ENCODE measurements around the gene SLC25A6.
A peak's percentile ranks its signal among the peaks of the same experiment; 100 is the strongest.
"Not testable (repeated sequence)": the region's sequence is repeated elsewhere in the genome, so short reads cannot be mapped to it uniquely, and the experiment has no call there.

Gene SLC25A6

DNA sequence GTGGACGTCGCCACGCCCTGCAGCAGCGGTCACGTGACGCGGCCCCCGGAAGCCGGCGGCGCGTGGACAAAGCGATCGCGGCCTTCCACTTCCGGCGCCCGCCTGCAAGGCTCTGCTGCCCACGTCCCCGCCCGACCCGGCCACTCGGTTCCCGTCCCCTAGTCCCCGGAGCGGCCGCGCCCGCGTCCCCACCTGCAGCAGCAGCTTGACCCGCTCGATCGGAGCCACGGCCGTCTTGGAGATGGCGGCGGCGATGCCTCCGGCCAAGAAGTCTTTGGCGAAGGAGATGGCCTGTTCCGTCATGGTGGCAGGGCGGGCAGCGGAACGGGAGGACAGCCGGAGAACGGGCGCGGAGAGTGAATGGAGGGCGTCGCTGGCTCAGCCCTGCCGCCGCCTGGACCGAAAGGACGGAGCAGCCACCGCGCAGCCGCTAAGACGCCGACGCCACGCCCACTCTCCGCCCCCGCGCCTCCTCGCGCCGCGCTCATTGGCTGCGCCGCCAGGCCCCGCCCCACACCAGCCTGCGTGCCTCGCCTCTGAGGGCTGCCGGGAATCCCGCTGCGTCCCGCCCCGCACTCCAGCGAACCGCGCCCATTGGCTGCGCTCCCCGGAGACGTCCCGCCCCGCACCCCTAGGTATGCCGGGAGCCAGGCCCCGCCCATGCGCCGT is at the start of gene SLC25A6:
SLC25A6 (minus strand) TSS at position 407 of the 669 bp plus-strand sequence; CDS start at position 303, 104 bp downstream.
- peak; percentile 98 for DNase-seq (ENCODE audit: low spot score)

DNA sequence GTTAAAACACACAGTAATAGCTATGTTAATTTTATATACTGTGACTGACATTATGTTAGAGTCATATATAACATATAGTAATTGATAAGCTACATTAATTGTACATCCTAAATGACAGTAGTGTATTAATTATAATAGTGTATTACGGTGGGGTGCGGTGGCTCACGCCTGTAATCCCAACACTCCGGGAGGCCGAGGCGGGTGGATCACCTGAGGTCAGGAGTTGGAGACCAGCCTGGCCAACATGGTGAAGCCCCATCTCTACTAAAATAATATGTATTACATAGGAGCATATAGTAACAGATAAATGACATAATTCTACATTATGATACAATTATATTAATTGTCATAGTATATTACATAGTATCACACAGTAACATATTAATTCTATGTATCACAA is 48.6 kb upstream of the SLC25A6 start:
- no peak for DNase-seq (ENCODE audit: low spot score)

DNA sequence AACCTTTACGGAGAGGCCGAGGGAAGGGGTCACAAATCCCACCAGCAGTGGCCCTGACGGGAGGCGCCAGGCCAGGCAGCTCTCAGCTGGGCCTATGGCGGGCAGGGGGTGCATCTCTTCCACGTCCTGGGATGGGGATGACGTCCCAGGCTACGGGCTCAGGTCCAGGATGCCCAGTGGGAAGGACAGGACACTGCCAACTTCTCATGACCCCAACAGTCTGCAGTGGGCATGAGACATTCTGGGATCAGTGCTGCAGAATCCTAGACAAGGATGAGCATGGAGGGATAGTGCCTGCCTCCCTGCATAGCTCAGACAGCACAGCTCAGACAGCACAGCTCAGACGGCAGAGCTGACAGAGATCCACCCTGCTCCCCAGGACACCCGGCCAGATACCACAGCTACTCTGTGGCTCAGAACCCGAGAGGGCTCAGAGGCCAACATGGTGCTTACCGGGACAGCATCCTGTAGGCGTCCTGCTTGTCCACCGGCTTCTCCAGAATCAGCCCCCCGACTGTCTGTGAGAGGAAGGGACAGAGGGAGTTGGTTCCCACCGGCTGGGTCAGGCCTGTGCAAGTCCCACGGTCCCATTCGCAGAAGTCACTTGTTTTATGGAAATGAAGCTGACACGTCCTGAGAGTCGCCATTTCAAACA is 43.5 kb upstream of the SLC25A6 start:
- DNase-seq (ENCODE audit: low spot score) = no peak

DNA sequence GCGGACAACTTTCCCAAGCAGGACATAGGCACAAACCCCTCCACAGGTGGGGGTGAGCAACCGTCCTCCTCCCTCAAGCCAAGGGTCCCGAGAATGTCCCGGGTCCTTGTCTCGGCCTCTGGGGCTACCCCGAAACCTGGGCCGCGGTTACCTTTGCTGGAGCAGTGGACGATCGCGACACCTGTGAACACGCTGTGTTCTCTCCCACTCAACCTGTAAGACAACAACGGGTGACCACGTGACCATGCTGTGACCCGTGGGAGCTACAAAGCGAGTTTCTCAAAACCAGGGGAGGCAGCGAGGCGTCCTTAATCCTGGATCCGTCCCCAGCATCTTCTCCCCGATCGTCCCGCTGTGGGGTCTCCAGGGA is 42.9 kb upstream of the SLC25A6 start:
- no peak for DNase-seq (ENCODE audit: low spot score)

DNA sequence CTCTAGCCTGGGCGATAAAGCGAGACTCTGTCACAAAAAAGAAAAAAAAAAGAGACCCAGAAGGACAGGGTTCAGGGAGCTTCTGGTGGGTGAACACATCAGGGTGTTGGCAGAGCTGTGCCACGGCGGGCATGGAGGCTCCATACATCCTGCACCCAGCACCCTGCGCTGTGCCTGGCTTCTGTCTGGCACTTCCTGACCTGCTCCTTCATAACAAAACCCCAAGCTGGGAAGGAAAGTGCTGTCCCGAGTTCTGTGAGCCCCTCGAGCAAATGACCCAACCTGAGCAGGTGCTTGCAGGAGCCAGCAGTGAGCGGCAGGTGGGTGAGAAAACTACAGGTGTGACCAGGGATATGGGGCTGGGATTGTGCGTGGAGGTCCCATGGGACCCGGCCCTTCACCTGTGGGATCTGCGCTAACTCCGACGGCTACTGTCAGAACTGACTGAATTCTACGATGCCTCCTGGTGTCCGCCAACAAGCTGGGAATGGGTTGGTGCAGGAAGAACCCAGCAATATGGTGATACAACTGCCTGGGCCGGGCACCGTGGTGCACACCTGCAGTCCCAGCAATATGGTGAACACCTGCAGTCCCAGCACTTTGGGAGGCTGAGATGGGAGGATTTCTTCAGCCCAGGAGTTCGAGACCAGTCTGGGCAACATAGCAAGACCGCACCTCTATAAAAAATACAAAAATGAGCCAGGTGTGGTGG is 41.9 kb upstream of the SLC25A6 start:
- no peak for DNase-seq (ENCODE audit: low spot score)

DNA sequence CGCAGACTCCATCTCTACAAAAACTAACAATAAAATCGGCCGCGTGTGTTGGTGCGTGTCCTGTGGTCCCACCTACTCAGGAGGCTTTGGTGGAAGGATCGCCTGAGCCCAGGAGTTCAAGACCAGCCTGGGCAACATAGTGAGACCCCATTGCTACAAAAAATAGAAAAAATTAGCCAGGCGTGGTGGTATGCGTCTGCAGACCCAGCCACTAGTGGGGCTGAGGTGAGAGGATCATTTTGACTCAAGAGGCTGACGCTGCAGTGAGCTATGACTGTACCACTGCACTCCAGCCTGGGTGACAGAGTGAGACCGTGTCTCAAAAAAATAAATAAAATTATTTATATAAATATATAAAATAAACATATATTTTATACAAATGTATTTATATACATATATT is 38.5 kb upstream of the SLC25A6 start:
- DNase-seq (ENCODE audit: low spot score) = no peak

DNA sequence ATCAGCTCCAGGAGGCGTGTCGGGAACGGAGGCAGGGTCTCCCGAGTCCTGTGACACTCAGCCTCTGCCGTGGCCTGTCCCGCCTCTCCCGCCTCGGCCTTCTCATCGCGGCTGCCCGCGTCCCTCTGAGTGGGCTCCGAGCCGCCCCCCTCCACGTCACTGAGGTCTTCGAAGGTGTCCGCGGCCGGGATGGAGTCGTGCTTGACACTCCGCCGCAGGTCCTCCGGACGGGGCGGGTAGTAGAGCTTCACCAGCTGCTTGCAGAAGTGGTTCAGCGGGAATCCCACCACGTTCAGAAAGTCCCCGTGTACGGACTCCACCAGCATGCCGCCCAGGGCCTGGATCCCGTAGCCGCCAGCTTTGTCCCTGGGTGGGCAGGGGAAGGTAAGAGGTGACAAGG is 35.8 kb upstream of the SLC25A6 start:
- DNase-seq (ENCODE audit: low spot score) = no peak

DNA sequence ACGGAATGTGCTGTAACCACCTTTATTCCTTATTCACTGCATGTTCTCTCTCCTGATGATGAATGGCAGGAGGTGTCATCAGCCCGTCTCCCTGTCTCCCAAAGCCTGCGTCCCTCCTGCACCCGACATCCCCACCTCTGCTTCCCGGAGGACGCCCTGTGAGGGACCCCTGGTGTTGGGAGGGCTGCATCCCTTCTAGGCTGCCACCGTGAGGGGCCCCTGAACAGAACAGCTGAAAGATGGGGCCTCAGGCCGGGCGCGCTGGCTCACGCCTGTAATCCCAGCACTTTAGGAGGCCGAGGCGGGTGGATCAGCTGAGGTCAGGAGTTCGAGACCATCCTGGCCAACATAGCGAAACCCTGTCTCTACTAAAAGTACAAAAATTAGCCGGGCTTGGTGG is 34.4 kb upstream of the SLC25A6 start:
- not testable (repeated sequence) for DNase-seq (ENCODE audit: low spot score)

DNA sequence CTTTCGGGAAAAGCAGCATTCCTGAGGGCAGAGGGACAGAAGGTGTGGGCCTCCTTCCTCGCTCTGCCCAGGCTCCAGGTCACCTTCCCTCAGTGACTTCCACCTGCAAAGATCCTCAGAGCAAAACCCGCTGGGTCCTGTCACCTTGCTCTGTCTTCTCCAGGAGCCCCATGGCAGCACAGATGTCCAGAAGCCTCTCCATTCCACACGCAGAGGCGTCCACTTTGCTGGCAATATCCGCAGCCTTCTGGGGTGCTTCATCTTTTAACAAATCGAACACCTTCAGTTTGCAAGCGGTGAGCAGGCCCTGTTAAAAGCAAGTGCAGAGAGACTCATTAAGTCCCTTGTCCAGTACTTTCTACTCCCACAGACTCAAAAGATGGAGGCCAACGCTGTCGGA is 33.5 kb upstream of the SLC25A6 start:
- DNase-seq (ENCODE audit: low spot score) = no peak

DNA sequence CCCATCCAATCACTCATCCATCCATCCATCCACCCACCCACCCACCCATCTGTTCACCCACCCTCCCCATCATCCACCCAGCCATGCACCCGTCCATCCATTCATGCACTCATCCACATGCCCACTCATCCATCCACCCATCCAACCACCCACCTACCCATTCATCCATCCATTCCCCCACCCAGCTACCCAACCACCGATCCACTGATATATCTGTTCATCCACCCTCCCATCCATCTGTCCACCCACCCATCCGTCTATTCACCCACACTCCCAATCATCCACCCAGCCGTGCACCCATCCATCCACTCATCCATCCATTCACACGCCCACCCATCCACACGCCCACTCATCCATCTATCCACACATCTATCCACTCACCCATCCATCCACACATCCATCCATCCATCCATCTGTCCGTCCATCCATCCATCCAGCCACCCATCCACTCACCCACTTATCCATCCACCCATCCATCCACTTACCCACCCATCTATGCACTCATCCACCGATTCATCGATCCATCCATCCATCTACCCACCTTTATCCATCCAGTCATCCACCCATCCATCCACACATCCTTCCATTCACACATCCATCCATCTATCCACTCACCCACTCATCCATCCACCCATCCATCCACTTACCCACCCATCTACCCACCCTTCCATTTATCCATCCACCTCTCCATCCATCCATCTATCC is 32.4 kb upstream of the SLC25A6 start:
- DNase-seq (ENCODE audit: low spot score) = no peak

DNA sequence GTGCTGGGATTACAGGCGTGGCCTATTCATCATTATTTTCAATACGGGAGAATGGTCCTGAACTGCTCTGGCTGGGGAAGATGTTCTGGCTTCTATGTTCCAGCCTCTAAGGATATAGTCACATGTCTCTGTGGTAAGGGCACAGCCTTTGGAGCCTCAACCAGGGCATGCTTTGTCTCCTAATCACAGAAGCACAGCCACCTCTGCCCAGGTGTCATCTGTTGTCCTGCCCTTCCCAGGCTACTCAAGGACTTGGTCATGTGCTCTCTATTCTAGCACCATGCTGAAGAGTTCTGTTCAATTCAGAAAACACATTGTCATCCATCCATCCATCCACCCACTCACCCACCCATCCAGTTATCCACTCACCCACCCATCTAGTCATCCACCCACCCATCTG is 31.3 kb upstream of the SLC25A6 start:
- no peak for DNase-seq (ENCODE audit: low spot score)

DNA sequence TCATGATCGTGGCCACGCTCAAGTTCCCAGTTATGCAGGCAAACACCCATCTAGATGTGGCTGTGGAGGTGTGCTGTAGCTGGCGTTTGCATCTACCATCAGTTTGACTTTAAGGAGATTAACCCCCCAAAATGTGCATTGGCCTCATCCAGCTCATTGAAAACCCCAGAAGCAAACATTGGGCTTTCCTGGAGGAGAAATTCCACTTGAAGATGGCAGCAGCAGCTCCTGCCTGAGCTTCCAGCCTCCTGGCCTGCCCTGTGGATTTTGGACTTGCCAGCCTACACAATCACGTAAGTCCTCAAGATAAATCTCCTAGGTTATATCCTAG is 30.2 kb upstream of the SLC25A6 start:
- DNase-seq (ENCODE audit: low spot score) = no peak

DNA sequence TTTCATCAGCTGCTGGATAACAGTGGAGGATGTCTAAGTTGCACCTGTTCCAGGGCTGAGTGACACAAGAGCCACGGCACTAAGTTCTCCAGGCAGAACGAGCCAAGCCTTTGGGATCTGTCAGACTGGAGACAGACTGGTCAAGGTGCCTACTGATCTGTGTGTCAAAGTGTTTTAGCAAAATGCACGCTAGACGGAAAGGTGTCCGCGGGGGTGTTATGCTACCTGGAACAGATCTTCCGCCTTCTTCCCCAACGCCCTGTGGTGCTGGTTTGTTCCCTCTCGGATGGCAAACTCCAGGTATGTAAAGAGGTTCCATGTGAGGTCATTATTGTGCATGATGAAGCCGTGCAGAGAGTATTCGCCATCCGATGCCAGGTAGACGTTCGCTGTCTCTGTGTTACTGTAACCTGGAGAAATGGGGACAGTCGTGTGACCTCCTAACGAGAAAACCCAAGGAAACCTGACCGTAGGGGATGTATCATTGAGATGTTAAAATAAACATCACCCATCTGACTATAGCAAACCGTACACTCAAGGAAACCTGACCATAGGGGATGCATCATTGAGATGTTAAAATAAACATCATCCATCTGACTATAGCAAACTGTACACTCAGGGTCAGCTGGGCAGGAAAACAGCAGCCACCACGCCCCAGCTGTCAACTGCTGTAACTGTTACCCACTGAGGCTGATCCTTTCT is 29.7 kb upstream of the SLC25A6 start:
- DNase-seq (ENCODE audit: low spot score) = no peak

DNA sequence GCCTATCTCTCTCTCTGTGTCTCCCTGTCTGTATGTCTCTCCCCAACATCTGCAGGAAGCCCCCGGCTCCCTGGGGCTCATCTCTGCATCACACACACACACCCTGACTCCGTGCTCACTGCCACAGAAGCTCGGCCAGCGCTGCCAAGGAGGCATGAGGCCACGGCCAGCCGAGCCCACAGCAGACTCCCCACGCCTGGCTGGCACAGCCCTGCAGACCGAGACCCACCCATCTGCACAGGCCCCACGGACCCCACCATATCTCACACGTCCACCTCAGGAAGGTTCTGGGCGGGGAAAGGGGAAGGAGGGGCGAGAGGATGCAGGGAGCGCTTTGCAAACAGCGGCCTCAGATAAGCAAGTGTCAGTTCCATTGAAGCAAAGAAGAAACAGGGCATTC is 28.5 kb upstream of the SLC25A6 start:
- DNase-seq (ENCODE audit: low spot score) = no peak

DNA sequence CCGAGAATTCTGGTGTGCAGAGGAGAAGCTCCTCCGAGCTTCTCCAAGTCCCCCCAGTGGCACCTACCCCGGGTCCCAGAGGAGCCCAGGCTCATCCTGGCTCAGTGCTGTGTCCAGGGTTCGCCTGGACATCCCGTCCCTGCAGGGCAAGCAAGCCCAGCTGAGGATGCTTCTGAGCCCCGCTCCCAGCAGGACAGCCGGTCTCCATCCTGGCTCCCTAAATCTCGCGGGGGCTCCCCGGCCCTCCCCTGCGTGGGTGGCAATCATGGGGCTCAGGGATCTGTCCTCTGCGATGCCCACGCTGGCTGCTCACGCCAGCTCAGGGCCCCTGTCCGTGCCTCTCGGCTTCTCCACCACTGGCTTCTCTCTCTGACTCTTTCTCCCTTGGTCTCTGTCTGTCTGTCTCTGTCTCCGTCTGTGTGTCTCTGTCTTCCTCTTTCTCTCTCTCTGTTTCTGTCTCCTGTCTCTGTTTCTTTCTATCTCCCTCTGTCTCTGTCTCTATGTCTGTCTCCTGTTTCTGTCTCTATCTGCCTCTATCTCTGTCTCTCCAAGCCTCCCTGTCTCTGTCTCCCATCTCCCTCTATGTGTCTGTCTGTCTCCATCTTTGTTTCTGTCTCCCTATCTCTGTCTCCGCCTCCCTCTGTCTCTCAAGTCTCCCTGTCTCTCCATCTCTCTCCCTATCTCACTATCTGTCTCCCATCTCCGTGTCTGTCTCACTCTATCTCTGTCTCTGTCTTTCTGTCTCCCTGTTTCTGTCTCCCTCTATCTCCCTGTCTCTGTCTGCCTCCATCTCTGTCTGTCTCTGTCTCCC is 27.8 kb upstream of the SLC25A6 start:
- DNase-seq (ENCODE audit: low spot score) = no peak

DNA sequence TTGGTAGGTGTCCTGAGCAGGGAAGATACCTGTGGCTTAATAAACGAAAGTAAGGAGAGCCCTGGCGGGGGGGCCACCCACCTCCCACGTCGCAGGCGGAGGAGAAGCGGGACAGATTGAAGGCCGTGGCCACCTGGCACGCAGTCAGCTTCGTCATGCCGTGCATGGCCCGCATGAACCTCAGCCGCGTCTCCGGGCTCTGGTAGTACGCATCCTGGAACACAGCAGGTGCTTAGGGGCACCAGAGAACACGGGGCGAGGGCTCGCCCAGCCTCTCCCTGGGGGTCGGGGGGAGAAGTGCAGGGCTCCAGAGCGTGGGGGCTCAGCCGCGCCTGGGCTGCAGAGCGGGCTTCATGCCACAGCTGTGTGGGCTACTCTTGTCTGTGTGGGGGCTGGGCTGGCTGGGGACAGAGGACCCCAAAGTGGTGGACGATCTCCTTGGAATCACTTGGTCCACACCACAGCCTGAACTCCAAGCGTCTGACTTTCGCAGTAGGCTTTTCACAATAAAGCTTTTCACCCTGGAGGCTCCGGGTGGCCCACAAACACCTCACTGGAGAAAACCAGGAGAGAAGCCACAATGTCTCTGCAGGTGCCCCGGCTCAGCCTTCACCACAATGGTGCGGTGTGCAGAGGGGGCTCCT is 27.1 kb upstream of the SLC25A6 start:
- no peak for DNase-seq (ENCODE audit: low spot score)

DNA sequence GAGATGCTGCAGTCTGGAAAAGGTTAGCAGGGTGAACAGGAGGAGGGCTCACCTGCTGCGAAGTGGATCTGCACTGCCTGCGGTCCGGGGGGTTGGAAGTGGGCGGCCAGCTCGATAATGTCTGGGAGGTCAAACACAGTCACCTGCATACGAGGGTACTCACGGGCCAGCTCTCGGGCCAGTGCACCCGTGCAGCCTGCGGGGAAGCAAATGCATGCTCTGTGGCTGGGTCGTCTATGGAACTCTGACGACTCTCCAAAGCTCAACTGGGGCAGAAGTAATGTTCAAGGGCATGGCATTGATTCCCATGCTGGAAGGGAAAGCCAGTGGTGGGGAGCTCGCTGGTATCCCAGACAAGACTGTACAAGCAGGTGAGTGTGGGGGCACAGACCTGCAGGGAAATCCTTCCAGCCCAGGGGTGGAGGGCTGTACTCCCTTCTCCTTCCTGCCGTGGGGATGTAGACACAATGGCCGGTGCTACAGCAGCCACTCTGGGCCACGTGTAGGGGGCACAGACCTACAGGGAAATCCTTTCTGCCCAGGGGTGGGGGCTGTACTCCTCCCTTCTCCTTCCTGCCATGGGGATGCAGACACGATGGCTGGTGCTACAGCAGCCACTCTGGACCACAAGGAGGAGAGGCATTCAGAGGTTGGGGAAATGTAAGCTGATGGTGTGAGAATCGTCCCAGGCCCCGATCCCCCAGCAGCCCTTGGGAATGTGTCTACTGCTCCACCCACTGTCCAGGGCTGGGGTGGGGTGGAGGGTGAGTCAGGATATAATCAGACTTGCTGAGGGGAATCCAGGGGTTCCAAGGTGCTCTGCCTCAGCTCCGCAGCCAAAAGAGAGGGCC is 26.2 kb upstream of the SLC25A6 start:
- DNase-seq (ENCODE audit: low spot score) = no peak

DNA sequence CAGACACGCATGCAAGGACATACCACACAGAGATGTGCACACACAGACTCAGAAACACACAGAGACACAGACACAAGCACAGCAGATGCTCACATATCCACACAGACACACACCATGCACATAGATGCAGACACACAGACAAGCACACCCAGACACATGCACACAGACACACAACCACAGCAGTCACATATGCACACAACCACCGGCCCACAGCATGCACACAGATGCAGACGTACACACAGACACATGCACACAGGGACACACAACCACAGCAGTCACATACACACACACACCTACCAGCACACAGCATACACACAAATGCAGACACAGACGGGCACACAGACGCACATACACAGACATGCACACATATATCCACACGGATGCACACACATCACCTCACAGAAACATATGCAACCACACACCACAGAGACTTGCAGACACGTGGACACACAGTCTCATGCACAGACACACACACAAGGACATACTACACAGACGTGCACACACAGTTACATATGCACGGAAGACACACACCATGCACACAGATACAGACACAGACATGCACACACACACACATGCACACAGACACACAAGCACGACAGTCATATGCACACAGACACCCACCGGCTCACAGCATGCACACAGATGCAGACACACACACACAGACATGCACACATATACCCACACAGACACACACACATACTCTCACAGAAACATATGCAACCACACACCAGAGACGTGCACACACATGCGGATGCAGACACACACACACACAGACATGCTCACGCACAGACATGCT is 25.2 kb upstream of the SLC25A6 start:
- DNase-seq (ENCODE audit: low spot score) = no peak

DNA sequence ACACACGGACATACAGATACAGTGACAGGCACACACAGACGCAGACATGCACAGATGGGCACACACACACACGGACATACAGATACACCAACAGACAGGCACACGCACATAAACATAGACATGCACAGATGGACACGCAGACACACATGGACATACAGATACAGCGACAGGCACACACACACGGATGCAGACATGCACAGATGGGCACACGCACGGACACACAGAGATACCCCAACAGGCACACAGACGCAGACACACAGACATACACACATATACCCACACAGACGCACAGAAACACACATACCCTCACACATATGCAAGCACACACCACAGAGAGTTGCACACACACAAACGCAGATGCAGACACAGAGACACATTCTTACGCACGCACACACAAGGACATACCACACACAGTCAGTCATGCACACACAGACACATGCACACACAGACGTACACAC is 24.4 kb upstream of the SLC25A6 start:
- DNase-seq (ENCODE audit: low spot score) = no peak

All from LoVo (cell line).